ENCODE results near the gene PHETA1.
"Not testable (repeated sequence)": the region's sequence is repeated elsewhere in the genome, so short reads cannot be mapped to it uniquely, and the experiment has no call there.

Gene PHETA1

GRCh38 chr12:111405149-111405858 is 36.4 kb upstream of the PHETA1 start:
- DNase-seq: peak; percentile 98

GRCh38 chr12:111404362-111405148 is 35.7 kb upstream of the PHETA1 start:
- DNase-seq: peak; percentile 50

GRCh38 chr12:111402490-111402824 is 33.6 kb upstream of the PHETA1 start:
- not testable (repeated sequence) for DNase-seq

- DNase-seq: no peak
These were observed 32.3 kb upstream of the PHETA1 start for GRCh38 chr12:111401167-111401605.

- DNase-seq: not testable (repeated sequence)
These were observed 31.0 kb upstream of the PHETA1 start for GRCh38 chr12:111399741-111400404.

GRCh38 chr12:111398530-111398929 is 29.6 kb upstream of the PHETA1 start:
- no peak for DNase-seq

- peak; percentile 74 for DNase-seq
These were observed 28.0 kb upstream of the PHETA1 start for GRCh38 chr12:111396726-111397445.

GRCh38 chr12:111396271-111396670 is 27.4 kb upstream of the PHETA1 start:
- DNase-seq: not testable (repeated sequence)

GRCh38 chr12:111395336-111396187 is 26.7 kb upstream of the PHETA1 start:
- no peak for DNase-seq

- no peak for DNase-seq
These were observed 25.6 kb upstream of the PHETA1 start for GRCh38 chr12:111394480-111394879.

GRCh38 chr12:111393700-111394300 is 24.9 kb upstream of the PHETA1 start:
- DNase-seq: no peak

- no peak for DNase-seq
These were observed 22.0 kb upstream of the PHETA1 start for GRCh38 chr12:111390910-111391309.

GRCh38 chr12:111389635-111390034 is 20.7 kb upstream of the PHETA1 start:
- DNase-seq: no peak

GRCh38 chr12:111387747-111388323 is 18.9 kb upstream of the PHETA1 start:
- DNase-seq: no peak

- DNase-seq: no peak
These were observed 18.0 kb upstream of the PHETA1 start for GRCh38 chr12:111386885-111387284.

GRCh38 chr12:111384596-111384995 is 15.7 kb upstream of the PHETA1 start:
- no peak for DNase-seq

- DNase-seq: no peak
These were observed 11.2 kb upstream of the PHETA1 start for GRCh38 chr12:111379942-111380554.

- no peak for DNase-seq
These were observed 8.5 kb upstream of the PHETA1 start for GRCh38 chr12:111377440-111377839.

GRCh38 chr12:111373231-111373630 is 4.3 kb upstream of the PHETA1 start:
- DNase-seq: not testable (repeated sequence)

- DNase-seq: no peak
These were observed 763 bp upstream of the PHETA1 start for GRCh38 chr12:111369496-111370220.
